CD14-positive monocyte (primary cell): ENCODE measurements around the gene NUP210. TPM values are rescaled to one million over a fixed set of nuclear protein-coding genes. Genes with fewer than 3 reads are reported as not detected.

Source experiments
- DNase-seq, 3 donors: peaks; one replicate each; pipeline ENCODE4 v3.0.0-alpha.2; 2011 to 2022
- H2AFZ ChIP-seq: 2 replicates; pipeline ENCODE4 v1.6.0; 2012; ENCODE audit warnings: mild to moderate bottlenecking, low read depth, low read length, inconsistent platforms; ENCODE audit not compliant: insufficient read depth, poor library complexity, severe bottlenecking
- H3K27ac ChIP-seq, 2 donors: 1 replicate in 1 of 2; 2 replicates in 1 of 2; pipeline ENCODE4 v1.5.1; 2012 to 2013; ENCODE audit warnings: low read length in 2 of 2, control low read depth in 1 of 2, inconsistent platforms in 1 of 2, low read depth in 1 of 2, mild to moderate bottlenecking in 1 of 2
- H3K27me3 ChIP-seq, 2 donors: one replicate each; pipeline versions ENCODE4 v1.6.0 to v1.6.1; 2011 to 2013; ENCODE audit warnings: low read length in 2 of 2; ENCODE audit not compliant: control insufficient read depth in 2 of 2, insufficient read depth in 2 of 2
- H3K36me3 ChIP-seq, 2 donors: replicated peaks in 1 of 2; 1 replicate in 1 of 2; 2 replicates in 1 of 2; pipeline versions ENCODE4 v1.5.1 to v1.6.1; 2012 to 2013; ENCODE audit warnings: low read length in 2 of 2, control low read depth in 1 of 2, inconsistent platforms in 1 of 2, mild to moderate bottlenecking in 1 of 2; ENCODE audit not compliant: insufficient read depth in 2 of 2, control insufficient read depth in 1 of 2
- H3K4me1 ChIP-seq, 2 donors: 1 replicate in 1 of 2; 2 replicates in 1 of 2; pipeline versions ENCODE4 v1.5.1 to v1.6.1; 2012 to 2013; ENCODE audit warnings: low read length in 2 of 2, control low read depth in 1 of 2, inconsistent platforms in 1 of 2, mild to moderate bottlenecking in 1 of 2, moderate library complexity in 1 of 2; ENCODE audit not compliant: insufficient read depth in 2 of 2, control insufficient read depth in 1 of 2
- H3K4me2 ChIP-seq: replicated peaks from 2 replicates; pipeline ENCODE3; 2012; ENCODE audit warnings: low read length, moderate library complexity, mild to moderate bottlenecking; ENCODE audit not compliant: poor library complexity, severe bottlenecking; ENCODE audit errors: extremely low read depth
- H3K4me3 ChIP-seq, 3 experiments: fragments of 200-600 bp in 1 of 3; sonication (generic) in 1 of 3; replicated peaks in 1 of 3; 1 replicate in 2 of 3; 2 replicates in 1 of 3; pipeline ENCODE4 v1.5.1; 2011 to 2013; ENCODE audit warnings: low read length in 3 of 3, mild to moderate bottlenecking in 3 of 3, control low read depth in 2 of 3, low read depth in 2 of 3, inconsistent platforms in 1 of 3, moderate library complexity in 1 of 3
- H3K79me2 ChIP-seq: 2 replicates; pipeline ENCODE4 v1.6.0; 2012; ENCODE audit warnings: mild to moderate bottlenecking, control low read depth, inconsistent platforms, low read length, moderate library complexity; ENCODE audit not compliant: insufficient read depth
- H3K9ac ChIP-seq: 2 replicates; pipeline ENCODE4 v1.6.0; 2017; ENCODE audit warnings: low read length, mild to moderate bottlenecking; ENCODE audit not compliant: insufficient read depth, poor library complexity, severe bottlenecking
- H3K9me3 ChIP-seq, 2 donors: replicated peaks in 1 of 2; 1 replicate in 1 of 2; 2 replicates in 1 of 2; pipeline versions ENCODE4 v1.5.1 to v1.6.1; 2012 to 2013; ENCODE audit warnings: low read length in 2 of 2, control low read depth in 1 of 2; ENCODE audit not compliant: control insufficient read depth in 1 of 2, insufficient read depth in 1 of 2
- H4K20me1 ChIP-seq: 2 replicates; pipeline ENCODE4 v1.6.0; 2012; ENCODE audit warnings: mild to moderate bottlenecking, low read length, control low read depth, moderate library complexity; ENCODE audit not compliant: insufficient read depth
- H3K27ac Mint-ChIP-seq, 7 donors: one replicate each; pipeline ENCODE4 v1.8.0; 2020; ENCODE audit warnings: mild to moderate bottlenecking in 7 of 7, mixed read lengths in 7 of 7, moderate library complexity in 6 of 7, inconsistent platforms in 2 of 7
- H3K27me3 Mint-ChIP-seq, 3 donors: one replicate each; pipeline ENCODE4 v1.8.0; 2021 to 2022; ENCODE audit warnings: low read depth in 3 of 3, mild to moderate bottlenecking in 3 of 3, mixed read lengths in 3 of 3, moderate library complexity in 3 of 3, inconsistent platforms in 1 of 3
- H3K36me3 Mint-ChIP-seq, 2 donors: one replicate each; pipeline ENCODE4 v1.8.0; 2020; ENCODE audit warnings: mixed read lengths in 2 of 2, inconsistent platforms in 1 of 2, mild to moderate bottlenecking in 1 of 2
- H3K4me1 Mint-ChIP-seq: one replicate; pipeline ENCODE4 v1.8.0; 2020; ENCODE audit warnings: mild to moderate bottlenecking, mixed read lengths
- H3K4me3 Mint-ChIP-seq, 2 donors: one replicate each; pipeline ENCODE4 v1.8.0; 2020; ENCODE audit warnings: mild to moderate bottlenecking in 2 of 2, mixed read lengths in 2 of 2, moderate library complexity in 1 of 2
- H3K9me3 Mint-ChIP-seq, 7 donors: one replicate each; pipeline ENCODE4 v1.8.0; 2020 to 2022; ENCODE audit warnings: mixed read lengths in 7 of 7, mild to moderate bottlenecking in 6 of 7, moderate library complexity in 6 of 7, inconsistent platforms in 2 of 7
- WGBS: methylation state at CpG from one replicate; pipeline ENCODE4 v1.1.5; 2013; ENCODE audit warnings: missing lambda C conversion rate; ENCODE audit not compliant: insufficient coverage; 5-methylcytosine and 5-hydroxymethylcytosine counted together
- intact Hi-C, 2 donors: fragments of 100-400 bp; cut with micrococcal nuclease; formaldehyde crosslinking; loops; one replicate each; pipeline versions ENCODE4 v1.15.0 to v1.15.1; 2023
- polyA plus RNA-seq, 3 donors: library from polyadenylated mRNA; depleted of rRNA in 1 of 3; unstranded in 2 of 3; stranded (reverse) in 1 of 3; fragments of 300-500 nt in 2 of 3; fragments of >200 nt in 1 of 3; fragmentation: Illumina TruSeq in 2 of 3; gene quantifications; 1 replicate in 2 of 3; 2 replicates in 1 of 3; pipeline ENCODE4 v1.2.3, GENCODE V29; 2012 to 2021
- TF ChIP-seq, protein P1 (sequence below): fragments of 200-600 bp; IDR thresholded peaks from one replicate; pipeline ENCODE4 v1.8.0; 2022; ENCODE audit warnings: antibody characterized with exemption, mild to moderate bottlenecking

NUP210 gene
- polyA plus RNA-seq, 3 donors, result 7.9 to 43.5 (median 13.0) TPM

DNA sequence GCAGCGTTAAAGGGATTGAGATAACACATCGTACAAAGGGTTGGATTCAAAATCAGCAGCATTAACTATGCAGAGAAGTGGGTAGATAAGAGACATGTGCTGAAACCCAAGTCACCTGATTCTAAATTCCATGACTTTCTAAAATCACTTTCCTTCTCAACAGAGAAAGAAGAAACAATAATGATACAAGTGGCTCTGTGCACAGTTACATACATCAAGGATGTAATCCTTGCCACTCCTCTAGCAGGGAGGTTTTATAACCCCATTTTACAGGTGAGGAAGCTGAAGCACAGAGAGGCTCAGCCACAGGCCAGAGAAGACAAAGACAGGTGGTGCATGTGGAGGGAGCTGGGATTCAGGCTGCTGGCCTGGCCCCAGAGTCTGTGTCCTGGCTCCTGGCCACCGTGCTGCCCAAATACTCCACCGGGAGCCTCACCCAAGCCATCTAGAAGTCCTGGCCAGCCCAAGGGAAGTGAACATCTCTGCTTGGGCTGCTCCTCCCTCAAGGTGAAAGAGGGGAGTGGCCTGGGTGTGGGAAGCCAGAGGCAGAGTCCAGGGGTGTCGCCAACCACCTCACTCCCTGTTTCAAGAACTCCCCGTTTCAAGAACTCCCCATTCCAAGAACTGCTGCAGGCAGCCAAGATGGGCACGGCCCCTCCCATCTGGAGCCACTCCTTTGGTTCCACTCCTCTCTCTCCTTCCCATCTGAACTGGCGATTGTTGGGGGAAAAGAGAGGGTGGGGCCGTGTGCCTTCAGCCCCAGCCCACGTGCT lies 147.1 kb downstream of the NUP210 start:
- Histone ChIP-seq H3K9me3 (peaks cover 0 to 10% of the 10 kb centered on the region in 2 donors), H3K27me3 (no peaks in the 10 kb centered on the region), H3K4me2 (no peak overlapping the region), H3K9ac (no peak overlapping the region), H4K20me1 (no peaks in the 10 kb centered on the region), H3K36me3 (no peaks in the 10 kb centered on the region), H3K79me2 (no peaks in the 10 kb centered on the region), H3K27ac (no peak overlapping the region), H2AFZ (no peak overlapping the region), H3K4me3 (no peak overlapping the region), H3K4me1 (no peaks in the 10 kb centered on the region)
- Mint-ChIP-seq H3K27ac (no peak overlapping the region), H3K4me3 (no peak overlapping the region), H3K27me3 (peaks cover 6 to 16% (median 15%) of the 10 kb centered on the region in 3 donors), H3K36me3 (no peaks in the 10 kb centered on the region), H3K4me1 (no peaks in the 10 kb centered on the region), H3K9me3 (peaks cover 0 to 4% (median 0%) of the 10 kb centered on the region in 7 donors)
- TF ChIP-seq, protein P1, sequence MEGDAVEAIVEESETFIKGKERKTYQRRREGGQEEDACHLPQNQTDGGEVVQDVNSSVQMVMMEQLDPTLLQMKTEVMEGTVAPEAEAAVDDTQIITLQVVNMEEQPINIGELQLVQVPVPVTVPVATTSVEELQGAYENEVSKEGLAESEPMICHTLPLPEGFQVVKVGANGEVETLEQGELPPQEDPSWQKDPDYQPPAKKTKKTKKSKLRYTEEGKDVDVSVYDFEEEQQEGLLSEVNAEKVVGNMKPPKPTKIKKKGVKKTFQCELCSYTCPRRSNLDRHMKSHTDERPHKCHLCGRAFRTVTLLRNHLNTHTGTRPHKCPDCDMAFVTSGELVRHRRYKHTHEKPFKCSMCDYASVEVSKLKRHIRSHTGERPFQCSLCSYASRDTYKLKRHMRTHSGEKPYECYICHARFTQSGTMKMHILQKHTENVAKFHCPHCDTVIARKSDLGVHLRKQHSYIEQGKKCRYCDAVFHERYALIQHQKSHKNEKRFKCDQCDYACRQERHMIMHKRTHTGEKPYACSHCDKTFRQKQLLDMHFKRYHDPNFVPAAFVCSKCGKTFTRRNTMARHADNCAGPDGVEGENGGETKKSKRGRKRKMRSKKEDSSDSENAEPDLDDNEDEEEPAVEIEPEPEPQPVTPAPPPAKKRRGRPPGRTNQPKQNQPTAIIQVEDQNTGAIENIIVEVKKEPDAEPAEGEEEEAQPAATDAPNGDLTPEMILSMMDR, result no peak
- 100% methylated on average over 2 of the region's 10 CpGs for WGBS
- no peak for DNase-seq
- intact Hi-C loops, result no loop called here

DNA sequence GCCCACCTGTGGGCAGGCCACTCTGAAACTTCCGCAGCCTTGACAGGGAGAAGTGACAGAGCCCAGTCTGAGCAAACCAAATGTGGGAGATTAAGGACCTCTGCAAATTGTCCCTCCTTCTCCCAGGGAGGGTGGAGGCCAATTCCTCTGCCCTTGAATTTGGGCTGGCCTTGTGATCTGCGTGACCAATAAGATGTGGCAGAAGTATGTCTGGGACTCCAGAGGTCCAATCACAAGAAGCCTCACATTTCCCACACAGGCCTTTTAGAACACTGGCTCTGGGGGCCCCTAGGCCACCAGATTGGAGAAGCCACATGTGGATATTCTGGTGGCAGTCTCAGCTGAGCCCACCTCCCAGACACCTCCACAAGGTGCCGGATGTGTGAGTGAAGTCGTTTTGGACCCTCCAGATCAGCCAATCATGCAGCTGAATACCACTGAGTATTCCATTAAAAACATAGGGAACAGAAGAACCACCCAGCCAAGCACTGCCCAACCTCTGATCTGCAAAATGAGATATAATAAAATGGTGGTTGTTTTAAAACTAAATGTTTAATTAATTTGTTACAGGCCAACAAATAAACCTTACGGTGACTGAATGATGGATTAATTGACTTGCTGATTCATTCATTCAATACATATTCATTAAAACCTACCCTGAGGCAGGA lies 150.3 kb downstream of the NUP210 start:
- WGBS, result 100% methylated on average over 1 of the region's 5 CpGs
- Histone ChIP-seq H3K4me2 (no peak overlapping the region), H3K36me3 (no peaks in the 10 kb centered on the region), H4K20me1 (no peaks in the 10 kb centered on the region), H3K9ac (no peak overlapping the region), H3K4me1 (no peaks in the 10 kb centered on the region), H3K27ac (no peak overlapping the region), H3K4me3 (no peak overlapping the region), H3K27me3 (no peaks in the 10 kb centered on the region), H3K79me2 (no peaks in the 10 kb centered on the region), H2AFZ (no peak overlapping the region), H3K9me3 (peaks cover 0 to 15% of the 10 kb centered on the region in 2 donors)
- H3K36me3 Mint-ChIP-seq, result no peaks in the 10 kb centered on the region
- intact Hi-C loops, result no loop called here
- TF ChIP-seq, protein P1, result no peak
- peaks cover 9 to 21% (median 14%) of the 10 kb centered on the region in 3 donors for H3K27me3 Mint-ChIP-seq
- no peak for DNase-seq
- H3K9me3 Mint-ChIP-seq, result peaks cover 2 to 13% (median 5%) of the 10 kb centered on the region in 7 donors
- no peak overlapping the region for H3K4me3 Mint-ChIP-seq
- H3K27ac Mint-ChIP-seq, result no peak overlapping the region
- no peaks in the 10 kb centered on the region for H3K4me1 Mint-ChIP-seq
